Measurements from ENCODE around the gene GDF9.

GDF9 gene

DNA sequence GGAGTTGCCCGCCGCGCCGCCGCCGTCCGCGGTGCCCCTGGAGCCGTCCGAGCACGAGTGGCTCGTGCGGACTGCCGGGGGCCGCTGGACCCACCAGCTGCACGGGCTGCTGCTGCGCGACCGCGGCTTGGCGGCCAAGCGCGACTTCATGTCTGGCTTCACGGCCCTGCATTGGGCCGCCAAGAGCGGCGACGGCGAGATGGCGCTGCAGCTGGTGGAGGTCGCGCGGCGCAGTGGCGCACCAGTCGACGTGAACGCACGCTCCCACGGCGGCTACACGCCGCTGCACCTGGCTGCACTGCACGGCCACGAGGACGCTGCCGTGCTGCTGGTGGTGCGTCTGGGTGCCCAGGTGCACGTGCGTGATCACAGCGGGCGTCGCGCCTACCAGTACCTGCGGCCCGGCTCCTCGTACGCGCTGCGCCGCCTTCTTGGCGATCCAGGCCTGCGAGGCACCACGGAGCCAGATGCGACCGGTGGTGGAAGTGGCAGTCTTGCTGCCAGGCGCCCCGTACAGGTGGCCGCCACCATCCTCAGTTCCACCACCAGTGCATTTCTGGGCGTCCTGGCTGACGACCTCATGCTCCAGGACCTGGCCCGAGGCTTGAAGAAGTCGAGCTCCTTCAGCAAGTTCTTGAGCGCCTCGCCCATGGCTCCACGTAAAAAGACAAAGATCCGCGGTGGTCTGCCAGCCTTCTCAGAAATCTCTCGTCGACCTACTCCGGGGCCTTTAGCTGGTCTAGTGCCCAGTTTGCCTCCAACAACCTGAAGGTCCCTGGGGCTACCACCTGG is 51.6 kb downstream of the GDF9 start:
- Mint-ChIP-seq H3K4me3 (peak overlapping the region; percentile 54), H3K36me3 (no peaks in the 10 kb centered on the region), H3K27me3 (peaks cover 10% of the 10 kb centered on the region), H3K9me3 (no peaks in the 10 kb centered on the region), H3K27ac (no peak overlapping the region), H3K4me1 (peaks cover 12% of the 10 kb centered on the region)
- no peak for DNase-seq (ENCODE audit: low spot score in 2 of 2)
- ATAC-seq (ENCODE audit: low read depth) = no peak

DNA sequence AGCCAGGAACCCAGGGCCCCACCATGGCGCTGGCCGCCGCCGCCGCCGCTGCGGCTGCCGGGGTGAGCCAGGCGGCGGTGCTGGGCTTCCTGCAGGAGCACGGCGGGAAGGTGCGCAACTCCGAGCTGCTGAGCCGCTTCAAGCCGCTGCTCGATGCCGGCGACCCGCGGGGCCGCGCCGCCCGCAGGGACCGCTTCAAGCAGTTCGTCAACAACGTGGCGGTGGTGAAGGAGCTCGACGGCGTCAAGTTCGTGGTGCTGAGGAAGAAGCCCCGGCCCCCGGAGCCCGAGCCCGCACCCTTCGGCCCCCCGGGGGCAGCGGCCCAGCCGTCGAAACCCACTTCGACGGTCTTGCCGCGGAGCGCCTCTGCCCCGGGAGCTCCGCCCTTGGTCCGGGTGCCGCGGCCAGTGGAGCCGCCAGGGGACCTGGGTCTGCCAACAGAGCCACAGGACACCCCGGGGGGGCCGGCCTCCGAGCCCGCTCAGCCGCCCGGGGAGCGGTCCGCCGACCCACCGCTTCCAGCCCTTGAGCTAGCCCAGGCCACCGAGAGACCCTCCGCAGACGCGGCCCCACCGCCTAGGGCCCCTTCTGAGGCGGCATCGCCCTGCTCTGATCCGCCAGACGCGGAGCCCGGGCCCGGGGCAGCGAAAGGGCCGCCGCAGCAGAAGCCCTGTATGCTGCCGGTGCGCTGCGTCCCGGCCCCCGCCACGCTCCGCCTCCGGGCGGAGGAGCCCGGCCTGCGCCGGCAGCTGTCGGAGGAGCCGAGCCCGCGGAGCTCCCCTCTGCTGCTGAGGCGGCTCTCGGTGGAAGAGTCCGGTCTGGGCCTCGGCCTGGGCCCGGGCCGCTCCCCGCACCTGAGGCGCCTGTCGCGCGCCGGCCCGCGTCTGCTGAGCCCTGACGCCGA is 52.4 kb downstream of the GDF9 start:
- Mint-ChIP-seq H3K4me3 (peak overlapping the region; percentile 34), H3K4me1 (peaks cover 8% of the 10 kb centered on the region), H3K27me3 (peaks cover 11% of the 10 kb centered on the region), H3K36me3 (no peaks in the 10 kb centered on the region), H3K27ac (no peak overlapping the region), H3K9me3 (no peaks in the 10 kb centered on the region)
- ATAC-seq (ENCODE audit: low read depth) (peak; percentile 54), DNase-seq (ENCODE audit: low spot score in 2 of 2) (peak in 1 of 2 donors; percentile 34)

DNA sequence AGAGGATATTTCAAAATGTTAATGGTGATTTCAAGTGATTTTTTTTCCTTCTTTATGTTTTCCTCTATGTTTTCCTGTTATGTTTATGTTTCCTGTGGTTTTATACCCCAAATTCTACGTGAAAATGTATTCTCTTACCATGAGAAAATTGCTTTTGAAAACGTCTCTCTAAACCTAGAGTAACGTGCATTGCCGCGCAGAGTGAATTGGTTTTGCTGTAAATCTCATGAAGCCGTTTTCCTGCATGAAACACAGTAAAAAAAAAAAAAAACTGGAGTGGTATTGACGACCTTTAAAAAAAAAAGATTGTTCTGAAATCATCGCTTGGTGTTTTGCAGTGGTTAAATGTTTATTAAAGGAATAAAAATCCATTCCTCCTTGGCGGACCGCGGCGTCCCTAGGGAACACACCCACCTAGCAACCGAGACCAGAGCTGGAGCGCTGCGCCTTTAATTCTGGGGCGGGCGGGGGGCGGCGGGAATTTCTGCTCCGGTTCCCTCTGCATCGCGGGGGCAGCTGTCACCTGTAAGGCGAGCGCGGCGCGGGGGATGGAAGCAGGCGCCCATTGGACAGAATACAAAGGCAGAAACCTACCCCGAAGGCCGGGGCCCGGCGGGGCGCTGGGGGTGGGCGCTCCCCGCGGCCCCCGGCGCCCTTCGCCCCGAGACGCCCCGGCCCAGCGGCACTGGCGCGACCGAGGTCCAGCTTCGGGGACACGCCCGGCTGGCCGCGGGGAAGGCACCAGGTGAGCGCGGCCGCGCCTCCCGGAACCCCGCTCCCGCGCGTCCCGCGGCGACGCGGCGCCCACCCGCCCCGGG is 53.3 kb downstream of the GDF9 start, which contains the start of gene SOWAHA:
Gene SOWAHA (plus strand): TSS at position 522 of the 818 bp plus-strand sequence. CDS start 320 bp downstream, outside the sequence.
- Mint-ChIP-seq H3K36me3 (no peaks in the 10 kb centered on the region), H3K27ac (no peak within 1 kb of the TSS), H3K4me3 (peak within 1 kb of the TSS; percentile 34), H3K9me3 (no peaks in the 10 kb centered on the region), H3K4me1 (peaks cover 8% of the 10 kb centered on the region), H3K27me3 (peaks cover 11% of the 10 kb centered on the region)
- DNase-seq (ENCODE audit: low spot score in 2 of 2) (no peak), ATAC-seq (ENCODE audit: low read depth) (peak; percentile 28)

DNA sequence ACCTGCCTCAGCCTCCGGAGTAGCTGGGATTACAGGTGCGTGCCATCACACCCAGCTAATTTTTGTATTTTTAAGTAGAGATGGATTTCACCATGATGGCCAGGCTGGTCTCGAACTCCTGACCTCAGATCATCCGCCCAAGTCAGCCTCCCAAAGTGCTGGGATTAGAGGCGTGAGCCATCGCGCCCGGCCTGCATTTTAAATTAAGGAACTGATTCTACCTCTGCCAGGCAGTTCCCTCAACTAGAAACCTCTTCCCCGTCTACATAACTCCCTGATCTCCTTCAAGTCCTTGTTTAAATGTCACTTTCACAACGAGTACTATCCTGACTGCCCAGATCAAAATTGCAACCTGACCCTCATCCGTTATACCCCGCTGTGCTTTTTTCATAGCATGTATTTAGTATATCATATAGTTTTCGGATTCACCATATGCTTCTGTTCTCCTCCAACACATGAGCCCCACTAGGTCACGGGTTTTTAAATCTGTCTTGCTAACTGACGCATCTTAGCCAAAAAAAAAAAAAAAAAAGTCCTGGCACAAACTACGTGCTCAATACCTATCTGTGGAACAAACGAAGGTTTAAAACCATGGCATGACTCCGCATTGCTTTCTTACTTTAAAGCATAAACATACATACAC is 54.0 kb downstream of the GDF9 start:
- H3K36me3 Mint-ChIP-seq = no peaks in the 10 kb centered on the region
- DNase-seq (ENCODE audit: low spot score in 2 of 2) (no peak), ATAC-seq (ENCODE audit: low read depth) (peak; percentile 36)
- no peaks in the 10 kb centered on the region for H3K9me3 Mint-ChIP-seq
- no peak overlapping the region for H3K27ac Mint-ChIP-seq
- peaks cover 8% of the 10 kb centered on the region for H3K4me1 Mint-ChIP-seq
- H3K27me3 Mint-ChIP-seq = peaks cover 11% of the 10 kb centered on the region
- peak overlapping the region; percentile 25 for H3K4me3 Mint-ChIP-seq

Measured in memory B cell (primary cell).